Caco-2 (cell line): ENCODE results near the gene ABHD16B. TPM values are rescaled to one million over a fixed set of nuclear protein-coding genes. Genes with fewer than 3 reads are reported as not detected.

Experiments used
- BruUV-seq: library from RNA; stranded (reverse); fragments of 400-500 nt; replicated peaks from 2 replicates; lab custom pipeline; 2021; lab: Mats Ljungman, UMichigan
- CTCF ChIA-PET: fragments of 300-600 bp; sonication (Branson Sonifier 250); formaldehyde crosslinking; loops from one replicate; lab custom pipeline; 2022; ENCODE audit warnings: antibody characterized with exemption; lab: Charles Lee
- POLR2A ChIA-PET: fragments of 300-600 bp; sonication (Branson Sonifier 250); formaldehyde crosslinking; loops from one replicate; lab custom pipeline; 2022; ENCODE audit warnings: antibody characterized with exemption; lab: Charles Lee
- DNase-seq, 2 experiments: peaks; one replicate each; pipeline versions ENCODE4 v3.0.0 to v3.0.0-alpha.2; 2020 to 2022
- H3K27me3 ChIP-seq: replicated peaks from 2 replicates; pipeline ENCODE4 v1.6.0; 2011; ENCODE audit warnings: low read length; ENCODE audit not compliant: control insufficient read depth, insufficient read depth
- H3K36me3 ChIP-seq: 2 replicates; pipeline ENCODE4 v1.5.1; 2011; ENCODE audit warnings: low read length; ENCODE audit not compliant: control insufficient read depth, insufficient read depth
- H3K4me1 ChIP-seq: fragments of 250-450 bp; sonication (Bioruptor Pico); 2 replicates; pipeline ENCODE4 v1.5.1; 2020; ENCODE audit warnings: mild to moderate bottlenecking
- H3K4me3 ChIP-seq: 2 replicates; pipeline ENCODE4 v1.5.1; 2011; ENCODE audit warnings: low read depth, mild to moderate bottlenecking, control low read depth, low read length
- H3K9me3 ChIP-seq: fragments of 250-450 bp; sonication (Bioruptor Pico); 2 replicates; pipeline ENCODE4 v1.5.1; 2020; ENCODE audit warnings: mild to moderate bottlenecking, moderate library complexity
- H3K27ac Mint-ChIP-seq: one replicate; pipeline ENCODE4 v1.8.0; 2022; ENCODE audit warnings: mixed read lengths; ENCODE audit not compliant: unreplicated experiment
- H3K27me3 Mint-ChIP-seq: one replicate; pipeline ENCODE4 v1.8.0; 2022; ENCODE audit warnings: mixed read lengths; ENCODE audit not compliant: insufficient read depth, unreplicated experiment
- H3K36me3 Mint-ChIP-seq: one replicate; pipeline ENCODE4 v1.8.0; 2022; ENCODE audit warnings: mild to moderate bottlenecking, mixed read lengths; ENCODE audit not compliant: insufficient read depth, unreplicated experiment
- H3K4me1 Mint-ChIP-seq: one replicate; pipeline ENCODE4 v1.8.0; 2022; ENCODE audit warnings: low read depth, mixed read lengths; ENCODE audit not compliant: unreplicated experiment
- H3K4me3 Mint-ChIP-seq: one replicate; pipeline ENCODE4 v1.8.0; 2022; ENCODE audit warnings: mild to moderate bottlenecking, moderate library complexity, mixed read lengths; ENCODE audit not compliant: unreplicated experiment
- H3K9me3 Mint-ChIP-seq: one replicate; pipeline ENCODE4 v1.8.0; 2022; ENCODE audit warnings: mixed read lengths; ENCODE audit not compliant: unreplicated experiment
- intact Hi-C: fragments of 100-400 bp; cut with micrococcal nuclease; formaldehyde crosslinking; loops from one replicate; pipeline ENCODE4 v1.10.0; 2022; ENCODE audit not compliant: unreplicated experiment
- total RNA-seq: library from RNA; stranded (reverse); gene quantifications from 2 replicates; pipeline ENCODE4 v1.2.3, GENCODE V29; 2022
- TF ChIP-seq, protein P1 (sequence below), 2 experiments: fragments of 200-600 bp in 1 of 2; IDR thresholded peaks; 1 replicate in 1 of 2; 2 replicates in 1 of 2; pipeline versions ENCODE4 v1.5.1 to v1.8.0; 2011 to 2022; ENCODE audit warnings: antibody characterized with exemption in 1 of 2, control low read depth in 1 of 2, inconsistent platforms in 1 of 2, low read depth in 1 of 2, low read length in 1 of 2, mild to moderate bottlenecking in 1 of 2, moderate library complexity in 1 of 2; ENCODE audit not compliant: insufficient read depth in 1 of 2, severe bottlenecking in 1 of 2, unreplicated experiment in 1 of 2

The ABHD16B gene
- total RNA-seq, 1 experiment from 2014 or later = 0.27 TPM

DNA sequence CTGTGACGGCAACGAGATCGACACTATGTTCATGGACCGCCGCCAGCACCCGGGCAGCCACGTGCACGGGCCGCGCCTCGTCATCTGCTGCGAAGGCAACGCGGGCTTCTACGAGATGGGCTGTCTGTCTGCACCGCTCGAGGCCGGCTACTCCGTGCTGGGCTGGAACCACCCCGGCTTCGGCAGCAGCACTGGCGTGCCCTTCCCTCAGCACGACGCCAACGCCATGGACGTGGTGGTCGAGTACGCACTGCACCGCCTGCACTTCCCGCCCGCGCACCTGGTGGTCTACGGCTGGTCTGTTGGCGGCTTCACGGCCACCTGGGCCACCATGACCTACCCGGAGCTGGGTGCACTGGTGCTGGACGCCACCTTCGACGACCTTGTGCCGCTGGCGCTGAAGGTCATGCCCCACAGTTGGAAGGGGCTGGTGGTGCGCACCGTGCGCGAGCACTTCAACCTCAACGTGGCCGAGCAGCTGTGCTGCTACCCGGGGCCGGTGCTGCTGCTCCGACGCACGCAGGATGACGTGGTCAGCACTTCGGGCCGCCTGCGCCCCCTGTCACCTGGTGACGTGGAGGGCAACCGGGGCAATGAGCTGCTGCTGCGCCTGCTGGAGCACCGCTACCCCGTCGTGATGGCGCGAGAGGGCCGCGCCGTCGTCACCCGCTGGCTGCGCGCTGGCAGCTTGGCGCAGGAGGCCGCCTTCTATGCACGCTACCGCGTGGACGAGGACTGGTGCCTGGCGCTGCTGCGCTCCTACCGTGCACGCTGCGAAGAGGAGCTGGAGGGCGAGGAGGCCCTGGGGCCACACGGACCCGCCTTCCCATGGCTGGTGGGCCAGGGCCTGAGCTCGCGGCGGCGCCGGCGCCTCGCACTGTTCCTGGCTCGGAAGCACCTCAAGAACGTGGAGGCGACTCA, 943 bp downstream of the ABHD16B start:
- TF ChIP-seq, protein P1, sequence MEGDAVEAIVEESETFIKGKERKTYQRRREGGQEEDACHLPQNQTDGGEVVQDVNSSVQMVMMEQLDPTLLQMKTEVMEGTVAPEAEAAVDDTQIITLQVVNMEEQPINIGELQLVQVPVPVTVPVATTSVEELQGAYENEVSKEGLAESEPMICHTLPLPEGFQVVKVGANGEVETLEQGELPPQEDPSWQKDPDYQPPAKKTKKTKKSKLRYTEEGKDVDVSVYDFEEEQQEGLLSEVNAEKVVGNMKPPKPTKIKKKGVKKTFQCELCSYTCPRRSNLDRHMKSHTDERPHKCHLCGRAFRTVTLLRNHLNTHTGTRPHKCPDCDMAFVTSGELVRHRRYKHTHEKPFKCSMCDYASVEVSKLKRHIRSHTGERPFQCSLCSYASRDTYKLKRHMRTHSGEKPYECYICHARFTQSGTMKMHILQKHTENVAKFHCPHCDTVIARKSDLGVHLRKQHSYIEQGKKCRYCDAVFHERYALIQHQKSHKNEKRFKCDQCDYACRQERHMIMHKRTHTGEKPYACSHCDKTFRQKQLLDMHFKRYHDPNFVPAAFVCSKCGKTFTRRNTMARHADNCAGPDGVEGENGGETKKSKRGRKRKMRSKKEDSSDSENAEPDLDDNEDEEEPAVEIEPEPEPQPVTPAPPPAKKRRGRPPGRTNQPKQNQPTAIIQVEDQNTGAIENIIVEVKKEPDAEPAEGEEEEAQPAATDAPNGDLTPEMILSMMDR (IDR thresholded peaks at IDR 0.05; ENCODE audit: insufficient read depth in 1 of 2, low read depth in 1 of 2, low read length in 1 of 2, severe bottlenecking in 1 of 2, unreplicated experiment in 1 of 2) = no peak
- Histone ChIP-seq H3K27me3 (no peaks in the 10 kb centered on the region), H3K4me3 (no peak overlapping the region), H3K36me3 (peaks cover 5% of the 10 kb centered on the region), H3K9me3 (no peaks in the 10 kb centered on the region), H3K4me1 (peaks cover 28% of the 10 kb centered on the region)
- Mint-ChIP-seq H3K4me3 (no peak overlapping the region), H3K9me3 (no peaks in the 10 kb centered on the region), H3K36me3 (peaks cover 78% of the 10 kb centered on the region), H3K27me3 (no peaks in the 10 kb centered on the region), H3K27ac (no peak overlapping the region), H3K4me1 (peaks cover 16% of the 10 kb centered on the region)
- BruUV-seq = no TSS peak
- ChIA-PET CTCF (interaction anchor here (0.6 kb wide), 1 partner anchor 228 kb away, joined by 3 read pairs; no protein-coding TSS in a partner anchor), POLR2A (no interaction called here)
- intact Hi-C loops = loop anchor here (10.0 kb wide), 1 partner anchor 237 kb away; the partner anchor contains the start of gene GMEB2
- peak in 1 of 2 experiments; percentile 51 for DNase-seq

DNA sequence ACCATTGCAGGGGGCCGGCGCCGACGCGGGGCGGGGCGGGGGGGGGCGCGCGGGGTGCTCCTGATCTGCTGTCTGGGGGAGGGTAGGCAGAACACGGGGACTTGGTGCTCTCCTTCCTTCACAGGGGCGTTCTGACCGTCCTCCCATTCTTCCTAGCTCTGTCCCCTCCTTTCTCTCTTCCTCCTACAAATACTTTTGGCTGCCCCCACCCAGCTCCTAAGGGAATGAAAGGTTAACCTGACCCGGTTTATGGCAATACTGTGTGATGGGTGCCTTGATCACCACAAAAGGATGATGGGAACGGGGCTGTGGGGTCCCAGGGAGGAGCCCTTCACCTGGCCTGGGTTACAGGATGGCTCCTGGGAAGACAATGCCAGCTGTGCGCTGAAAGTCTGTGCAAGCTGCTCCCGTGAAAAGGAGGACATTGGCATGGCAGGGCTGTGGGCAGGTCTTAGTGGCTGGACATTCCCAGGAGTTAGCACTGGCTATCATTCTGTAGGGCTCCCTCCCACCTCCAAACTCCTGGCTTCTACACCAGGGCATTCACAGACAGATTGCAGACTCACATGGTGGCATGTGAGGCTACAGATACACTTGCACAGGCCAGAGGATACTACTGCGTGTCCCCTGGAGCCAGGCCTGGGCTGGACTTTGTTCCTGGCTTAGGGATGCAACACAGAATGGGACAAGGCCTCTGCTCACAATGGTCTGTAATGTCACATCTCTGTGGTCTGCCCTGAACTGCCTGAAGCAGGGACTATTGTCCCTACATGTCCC, 1.9 kb downstream of the ABHD16B start:
- no TSS peak for BruUV-seq
- TF ChIP-seq, protein P1 (IDR thresholded peaks at IDR 0.05; ENCODE audit: insufficient read depth in 1 of 2, low read depth in 1 of 2, low read length in 1 of 2, severe bottlenecking in 1 of 2, unreplicated experiment in 1 of 2) = no peak
- peaks cover 78% of the 10 kb centered on the region for H3K36me3 Mint-ChIP-seq
- DNase-seq = no peak
- peak overlapping the region; percentile 91 for H3K27ac Mint-ChIP-seq
- no peaks in the 10 kb centered on the region for H3K27me3 Mint-ChIP-seq
- ChIA-PET CTCF (interaction anchor here (1.4 to 2.5 kb wide), 3 partner anchors 17 to 155 kb away, joined by 11 to 20 read pairs (median 12); partner anchors contain the start of genes ARFRP1 and ZGPAT), POLR2A (interaction anchor here (2.8 kb wide), 1 partner anchor 122 kb away, joined by 22 read pairs; no protein-coding TSS in a partner anchor)
- H3K36me3 ChIP-seq = peaks cover 6% of the 10 kb centered on the region
- no peaks in the 10 kb centered on the region for H3K9me3 ChIP-seq
- H3K4me3 ChIP-seq = peak overlapping the region; percentile 86
- H3K4me1 ChIP-seq = peaks cover 27% of the 10 kb centered on the region
- H3K4me1 Mint-ChIP-seq = peaks cover 16% of the 10 kb centered on the region
- peak overlapping the region; percentile 90 for H3K4me3 Mint-ChIP-seq
- intact Hi-C loops = loop anchor here (10.0 kb wide), 1 partner anchor 238 kb away; the partner anchor contains the start of gene GMEB2
- H3K27me3 ChIP-seq = no peaks in the 10 kb centered on the region
- no peaks in the 10 kb centered on the region for H3K9me3 Mint-ChIP-seq
